Activated naive CD4-positive, alpha-beta T cell treated with anti-CD3 and anti-CD28 coated beads, Interleukin-2, amount 10 ng/mL, durations not matched to agents 7 days and 5 days (primary cell): ENCODE results near the gene FAM81B.

Source experiments
- CTCF ChIA-PET: fragments of 350-600 bp; sonication (Branson Sonifier 250); formaldehyde crosslinking; loops from one replicate; lab custom pipeline; 2021; ENCODE audit warnings: antibody characterized with exemption; lab: Charles Lee
- DNase-seq: peaks from one replicate; pipeline ENCODE4 v3.0.0-alpha.2; 2020
- H3K27ac Mint-ChIP-seq: one replicate; pipeline ENCODE4 v1.8.0; 2021; ENCODE audit warnings: mild to moderate bottlenecking, moderate library complexity, mixed read lengths
- H3K27me3 Mint-ChIP-seq: one replicate; pipeline ENCODE4 v1.8.0; 2021; ENCODE audit warnings: mild to moderate bottlenecking, mixed read lengths
- H3K36me3 Mint-ChIP-seq: one replicate; pipeline ENCODE4 v1.8.0; 2021; ENCODE audit warnings: mixed read lengths
- H3K4me1 Mint-ChIP-seq: one replicate; pipeline ENCODE4 v1.8.0; 2021; ENCODE audit warnings: mixed read lengths
- H3K4me3 Mint-ChIP-seq: one replicate; pipeline ENCODE4 v1.8.0; 2021; ENCODE audit warnings: mild to moderate bottlenecking, moderate library complexity, mixed read lengths
- H3K9me3 Mint-ChIP-seq: one replicate; pipeline ENCODE4 v1.8.0; 2021; ENCODE audit warnings: mixed read lengths

FAM81B gene

DNA sequence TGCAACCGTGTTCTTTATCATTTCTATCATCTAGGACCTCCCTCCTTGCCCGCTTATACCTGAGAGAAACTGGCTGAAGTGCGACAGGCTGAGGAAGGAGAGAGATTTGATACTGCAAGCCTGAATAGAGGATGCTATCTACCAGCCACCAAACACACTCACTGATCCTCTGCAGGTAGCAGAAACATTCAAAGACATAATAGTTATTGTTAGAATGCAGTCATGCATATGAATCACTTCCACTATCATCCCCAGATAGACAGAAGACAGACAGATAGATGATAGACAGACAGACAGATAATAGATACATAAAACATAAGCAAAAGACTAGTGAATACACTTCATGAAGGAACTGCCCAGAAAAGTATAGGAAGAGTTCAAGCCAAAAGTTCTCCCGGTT is 32.9 kb downstream of the FAM81B start:
- H3K4me1 Mint-ChIP-seq, result no peaks in the 10 kb centered on the region
- CTCF ChIA-PET, result no interaction called here
- H3K9me3 Mint-ChIP-seq, result no peaks in the 10 kb centered on the region
- no peaks in the 10 kb centered on the region for H3K27me3 Mint-ChIP-seq
- no peaks in the 10 kb centered on the region for H3K36me3 Mint-ChIP-seq
- H3K4me3 Mint-ChIP-seq, result no peak overlapping the region
- DNase-seq, result no peak
- H3K27ac Mint-ChIP-seq, result no peak overlapping the region

DNA sequence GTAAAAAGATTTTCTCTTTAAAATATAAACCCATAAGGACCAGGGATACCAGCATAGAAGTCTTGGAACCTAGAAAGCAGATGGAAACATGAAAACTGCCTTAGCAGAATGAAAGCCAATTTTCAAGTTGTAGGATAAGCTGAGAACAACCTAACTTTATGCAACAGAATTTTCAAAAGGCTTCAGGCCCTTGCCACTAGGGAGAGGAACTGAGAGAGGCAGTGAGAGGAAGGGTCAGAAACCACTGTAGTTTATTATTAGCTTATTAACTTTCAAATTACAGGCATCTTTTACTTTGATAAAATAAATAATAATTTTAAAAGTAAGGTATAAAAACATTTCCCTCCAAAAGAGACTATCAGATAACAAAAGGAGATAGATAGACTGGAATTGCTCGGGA is 33.4 kb downstream of the FAM81B start:
- no peak for DNase-seq
- H3K9me3 Mint-ChIP-seq, result no peaks in the 10 kb centered on the region
- H3K4me3 Mint-ChIP-seq, result no peak overlapping the region
- no peak overlapping the region for H3K27ac Mint-ChIP-seq
- H3K27me3 Mint-ChIP-seq, result no peaks in the 10 kb centered on the region
- H3K36me3 Mint-ChIP-seq, result no peaks in the 10 kb centered on the region
- CTCF ChIA-PET, result no interaction called here
- no peaks in the 10 kb centered on the region for H3K4me1 Mint-ChIP-seq

GRCh38 chr5:95426227-95426626 is 35.1 kb downstream of the FAM81B start:
- no peaks in the 10 kb centered on the region for H3K9me3 Mint-ChIP-seq
- no peak for DNase-seq
- H3K27ac Mint-ChIP-seq, result no peak overlapping the region
- H3K27me3 Mint-ChIP-seq, result no peaks in the 10 kb centered on the region
- H3K4me1 Mint-ChIP-seq, result no peaks in the 10 kb centered on the region
- H3K36me3 Mint-ChIP-seq, result no peaks in the 10 kb centered on the region
- no peak overlapping the region for H3K4me3 Mint-ChIP-seq
- CTCF ChIA-PET, result no interaction called here

GRCh38 chr5:95432779-95433178 is 41.6 kb downstream of the FAM81B start:
- Mint-ChIP-seq H3K4me3 (no peak overlapping the region), H3K4me1 (no peaks in the 10 kb centered on the region), H3K27ac (no peak overlapping the region), H3K27me3 (peaks cover 4% of the 10 kb centered on the region), H3K9me3 (no peaks in the 10 kb centered on the region), H3K36me3 (no peaks in the 10 kb centered on the region)
- CTCF ChIA-PET, result no interaction called here
- no peak for DNase-seq

GRCh38 chr5:95439801-95440493 is 48.8 kb downstream of the FAM81B start:
- peaks cover 13% of the 10 kb centered on the region for H3K27me3 Mint-ChIP-seq

GRCh38 chr5:95440825-95441224 is 49.7 kb downstream of the FAM81B start:
- no peaks in the 10 kb centered on the region for H3K4me1 Mint-ChIP-seq
- H3K27ac Mint-ChIP-seq, result no peak overlapping the region
- H3K27me3 Mint-ChIP-seq, result peaks cover 20% of the 10 kb centered on the region
- no peak overlapping the region for H3K4me3 Mint-ChIP-seq
- CTCF ChIA-PET, result interaction anchor here (1.2 kb wide), 1 partner anchor 155 kb away, joined by 3 read pairs; the partner anchor contains the start of gene MCTP1
- no peak for DNase-seq
- H3K36me3 Mint-ChIP-seq, result no peaks in the 10 kb centered on the region
- no peaks in the 10 kb centered on the region for H3K9me3 Mint-ChIP-seq

More at GRCh38 chr5:95439801-95440493, 48.8 kb downstream of the FAM81B start:
- CTCF ChIA-PET, result no interaction called here
- Mint-ChIP-seq H3K36me3 (no peaks in the 10 kb centered on the region), H3K9me3 (no peaks in the 10 kb centered on the region), H3K4me3 (no peak overlapping the region), H3K27ac (no peak overlapping the region), H3K4me1 (no peaks in the 10 kb centered on the region)
- DNase-seq, result no peak

- no peaks in the 10 kb centered on the region for H3K36me3 Mint-ChIP-seq
- H3K27me3 Mint-ChIP-seq, result peaks cover 20% of the 10 kb centered on the region
- H3K4me3 Mint-ChIP-seq, result no peak overlapping the region
- no peak overlapping the region for H3K27ac Mint-ChIP-seq
- no peaks in the 10 kb centered on the region for H3K4me1 Mint-ChIP-seq
- DNase-seq, result no peak
- CTCF ChIA-PET, result interaction anchor here (1.2 kb wide), 1 partner anchor 156 kb away, joined by 3 read pairs; the partner anchor contains the start of gene MCTP1
- no peaks in the 10 kb centered on the region for H3K9me3 Mint-ChIP-seq
These were observed 50.5 kb downstream of the FAM81B start for GRCh38 chr5:95441636-95442035.

GRCh38 chr5:95445442-95445841 is 54.3 kb downstream of the FAM81B start:
- CTCF ChIA-PET, result no interaction called here
- H3K4me3 Mint-ChIP-seq, result no peak overlapping the region
- H3K9me3 Mint-ChIP-seq, result no peaks in the 10 kb centered on the region
- no peak overlapping the region for H3K27ac Mint-ChIP-seq
- peaks cover 20% of the 10 kb centered on the region for H3K27me3 Mint-ChIP-seq
- H3K36me3 Mint-ChIP-seq, result no peaks in the 10 kb centered on the region
- DNase-seq, result no peak
- no peaks in the 10 kb centered on the region for H3K4me1 Mint-ChIP-seq

GRCh38 chr5:95445995-95446394 is 54.8 kb downstream of the FAM81B start:
- Mint-ChIP-seq H3K27ac (no peak overlapping the region), H3K36me3 (no peaks in the 10 kb centered on the region), H3K9me3 (no peaks in the 10 kb centered on the region), H3K27me3 (peaks cover 15% of the 10 kb centered on the region), H3K4me1 (no peaks in the 10 kb centered on the region), H3K4me3 (no peak overlapping the region)
- CTCF ChIA-PET, result no interaction called here
- DNase-seq, result no peak

DNA sequence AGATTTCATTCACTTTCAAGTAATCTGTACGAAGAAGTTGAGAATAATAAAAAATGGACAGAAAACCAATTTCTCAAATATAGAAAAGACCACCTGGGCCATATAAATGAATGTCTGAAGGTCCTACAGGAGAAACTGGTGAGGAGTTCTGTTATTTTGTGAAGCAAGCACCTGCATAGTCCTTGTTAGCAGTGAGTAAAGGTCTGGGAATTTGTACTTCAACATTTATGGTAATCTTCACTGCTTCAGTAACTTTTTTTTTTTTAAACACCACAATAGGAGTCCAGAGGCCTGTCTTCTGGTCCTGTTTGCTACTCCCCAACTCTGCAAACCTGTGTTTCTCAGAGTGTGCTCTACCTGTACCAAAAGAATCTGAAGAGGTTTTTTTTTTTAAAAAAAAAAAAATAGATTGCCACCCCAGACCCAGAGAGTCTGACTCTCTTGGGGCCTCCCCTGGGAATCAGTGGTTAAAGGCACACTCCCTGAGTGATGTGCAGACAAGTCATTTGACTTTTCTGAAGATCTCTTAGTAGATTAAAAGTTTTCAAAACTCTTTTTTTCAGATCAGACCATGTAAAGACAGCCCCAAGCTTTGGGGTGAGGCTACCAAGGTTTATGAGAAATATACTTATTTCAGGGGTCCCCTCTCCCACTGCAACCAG is 55.5 kb downstream of the FAM81B start:
- H3K27ac Mint-ChIP-seq, result no peak overlapping the region
- peaks cover 8% of the 10 kb centered on the region for H3K27me3 Mint-ChIP-seq
- H3K4me1 Mint-ChIP-seq, result no peaks in the 10 kb centered on the region
- CTCF ChIA-PET, result no interaction called here
- no peaks in the 10 kb centered on the region for H3K9me3 Mint-ChIP-seq
- H3K4me3 Mint-ChIP-seq, result no peak overlapping the region
- no peaks in the 10 kb centered on the region for H3K36me3 Mint-ChIP-seq
- no peak for DNase-seq

- Mint-ChIP-seq H3K9me3 (no peaks in the 10 kb centered on the region), H3K4me1 (no peaks in the 10 kb centered on the region), H3K27me3 (peaks cover 7% of the 10 kb centered on the region), H3K4me3 (no peak overlapping the region), H3K36me3 (no peaks in the 10 kb centered on the region), H3K27ac (no peak overlapping the region)
- CTCF ChIA-PET, result no interaction called here
- no peak for DNase-seq
These were observed 56.8 kb downstream of the FAM81B start for GRCh38 chr5:95447961-95448360.

DNA sequence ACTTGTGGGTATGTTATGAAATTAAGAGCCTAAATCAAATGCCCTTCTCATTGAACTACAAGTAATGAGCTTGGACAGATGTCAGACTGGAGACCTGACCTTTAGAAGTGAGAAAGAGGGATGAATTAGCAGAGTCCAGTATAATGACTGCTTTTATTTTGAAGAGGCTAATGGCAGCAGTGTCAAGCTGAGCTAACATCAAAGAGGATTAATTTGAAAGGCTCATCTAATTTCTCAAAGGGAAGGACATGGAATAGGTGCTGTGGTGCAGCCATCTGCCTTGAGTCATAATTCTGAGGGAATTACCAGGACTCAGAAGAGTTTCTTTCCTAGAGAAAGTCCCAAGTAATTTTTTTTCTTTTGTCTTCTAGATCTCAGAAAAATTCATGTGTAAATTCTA is 57.6 kb downstream of the FAM81B start:
- CTCF ChIA-PET, result no interaction called here
- Mint-ChIP-seq H3K36me3 (no peaks in the 10 kb centered on the region), H3K4me1 (no peaks in the 10 kb centered on the region), H3K27me3 (peaks cover 7% of the 10 kb centered on the region), H3K27ac (no peak overlapping the region), H3K4me3 (no peak overlapping the region), H3K9me3 (no peaks in the 10 kb centered on the region)
- DNase-seq, result no peak

DNA sequence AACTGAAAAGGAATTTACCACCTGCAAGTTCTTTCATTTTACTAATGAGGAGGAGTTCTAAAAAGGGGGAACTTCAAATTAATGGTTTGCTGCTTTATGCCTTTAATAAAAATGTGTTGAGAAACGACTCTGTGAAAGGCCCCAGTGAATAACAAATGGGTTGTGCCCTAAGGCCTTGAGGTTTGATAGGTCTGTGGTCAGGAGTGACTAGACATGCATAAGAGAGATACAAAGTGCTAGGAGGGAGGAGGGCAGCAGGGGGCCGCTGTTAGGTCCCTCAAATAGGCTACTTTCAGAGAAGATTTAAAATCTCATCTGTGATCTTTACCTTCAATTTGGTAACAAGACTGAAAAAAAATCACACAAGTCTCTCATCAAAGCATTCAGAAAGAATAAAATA is 58.3 kb downstream of the FAM81B start:
- CTCF ChIA-PET, result no interaction called here
- Mint-ChIP-seq H3K4me1 (no peaks in the 10 kb centered on the region), H3K4me3 (no peak overlapping the region), H3K36me3 (no peaks in the 10 kb centered on the region), H3K27me3 (peaks cover 7% of the 10 kb centered on the region), H3K27ac (no peak overlapping the region), H3K9me3 (no peaks in the 10 kb centered on the region)
- no peak for DNase-seq

DNA sequence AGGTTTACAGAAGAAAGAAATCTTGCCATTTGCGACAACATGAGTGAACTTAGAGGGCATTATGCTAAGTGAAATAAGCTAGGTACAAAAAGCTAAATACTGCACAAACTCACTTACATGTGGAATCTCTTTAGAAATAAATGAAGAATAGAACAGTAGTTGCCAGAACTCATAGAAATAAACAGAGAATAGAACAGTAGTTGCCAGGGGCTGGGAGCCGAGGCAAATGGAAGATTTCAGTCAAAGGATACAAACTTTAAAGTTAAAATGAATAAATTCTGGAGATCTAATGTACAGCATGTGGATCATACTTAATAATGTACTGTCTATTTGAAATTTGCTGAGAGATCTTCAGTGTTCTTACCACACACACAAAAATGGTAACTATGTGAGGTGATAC is 63.4 kb downstream of the FAM81B start:
- H3K4me1 Mint-ChIP-seq, result no peaks in the 10 kb centered on the region

GRCh38 chr5:95460665-95461064 is 69.5 kb downstream of the FAM81B start:
- Mint-ChIP-seq H3K4me3 (no peak overlapping the region), H3K4me1 (no peaks in the 10 kb centered on the region), H3K9me3 (no peaks in the 10 kb centered on the region), H3K36me3 (peaks cover 17% of the 10 kb centered on the region), H3K27me3 (no peaks in the 10 kb centered on the region), H3K27ac (no peak overlapping the region)
- CTCF ChIA-PET, result no interaction called here
- DNase-seq, result no peak

More for the DNA sequence above, 63.4 kb downstream of the FAM81B start:
- no peak for DNase-seq
- Mint-ChIP-seq H3K27me3 (no peaks in the 10 kb centered on the region), H3K36me3 (peaks cover under 1% of the 10 kb centered on the region), H3K9me3 (no peaks in the 10 kb centered on the region), H3K4me3 (no peak overlapping the region), H3K27ac (no peak overlapping the region)
- CTCF ChIA-PET, result no interaction called here
